A549 (cell line): ENCODE data around the gene PTTG1IP. TPM values are rescaled to one million over a fixed set of nuclear protein-coding genes. Genes with fewer than 3 reads are reported as not detected.
A peak's percentile ranks its signal among the peaks of the same experiment; 100 is the strongest.

Experiments used
- ATAC-seq, 2 experiments: fragments of 200-7000 bp in 1 of 2; fragments of >200 bp in 1 of 2; cut with Nextera tagmentation in 1 of 2; cut with Tn5 transposase in 1 of 2; 3 replicates each; pipeline versions ENCODE4 v1.8.0 to v1.9.1; 2018 to 2020; ENCODE audit warnings: mild to moderate bottlenecking in 1 of 2, moderate library complexity in 1 of 2
- CTCF ChIA-PET: fragments of 300-600 bp; sonication (Branson Sonifier 250); formaldehyde crosslinking; extraction: SDS; loops from one replicate; lab custom pipeline; 2021; ENCODE audit warnings: antibody characterized with exemption, inconsistent platforms; lab: Yijun Ruan, JAX
- POLR2A ChIA-PET: fragments of 350-600 bp; formaldehyde crosslinking; extraction: SDS; loops from one replicate; lab custom pipeline; 2021; ENCODE audit warnings: antibody characterized with exemption, inconsistent platforms; lab: Yijun Ruan, JAX
- DNase-seq, 2 experiments: peaks; one replicate each; pipeline versions ENCODE4 v3.0.0 to v3.0.0-alpha.2; 2011 to 2016; ENCODE audit warnings: low read depth in 1 of 2, low spot score in 1 of 2
- FAIRE-seq: peaks from 2 replicates; lab custom pipeline; 2011; peaks lifted over from hg19 to GRCh38; lab: Jason Lieb, UNC
- H3K27ac ChIP-seq, 2 experiments: fragments of >200 bp; sonication (Bioruptor Twin); formaldehyde crosslinking; 3 replicates each; pipeline ENCODE4 v1.5.1; 2016 to 2017
- H3K4me1 ChIP-seq: fragments of >200 bp; sonication (Bioruptor Twin); formaldehyde crosslinking; 3 replicates; pipeline ENCODE4 v1.6.1; 2016
- H3K4me2 ChIP-seq: fragments of >200 bp; sonication (Bioruptor Twin); formaldehyde crosslinking; 3 replicates; pipeline ENCODE4 v1.6.1; 2016
- H3K4me3 ChIP-seq: fragments of >200 bp; sonication (Bioruptor Twin); formaldehyde crosslinking; 3 replicates; pipeline ENCODE4 v1.5.1; 2016
- H3K9me3 ChIP-seq: fragments of >200 bp; sonication (Bioruptor Twin); formaldehyde crosslinking; 3 replicates; pipeline ENCODE4 v1.6.1; 2016
- ATOH8 ChIP-seq: fragments of 250-450 bp; sonication (Bioruptor Pico); IDR thresholded peaks from 2 replicates; pipeline ENCODE4 v1.5.0; 2020; ENCODE audit warnings: low read depth, mild to moderate bottlenecking, moderate library complexity
- BCL3 ChIP-seq: fragments of >200 bp; sonication (Bioruptor Twin); formaldehyde crosslinking; IDR thresholded peaks from 3 replicates; pipeline ENCODE4 v1.6.1; 2016
- CHD2 ChIP-seq: fragments of 150-350 bp; IDR thresholded peaks from 2 replicates; pipeline ENCODE4 v1.6.1; 2014; ENCODE audit warnings: low read length; ENCODE audit not compliant: partially characterized antibody
- CHD4 ChIP-seq: fragments of 200-600 bp; sonication (generic); IDR thresholded peaks from 2 replicates; pipeline ENCODE4 v1.6.1; 2016; ENCODE audit warnings: antibody characterized with exemption, mild to moderate bottlenecking, borderline replicate concordance
- E2F6 ChIP-seq: IDR thresholded peaks from 2 replicates; pipeline ENCODE4 v1.6.1; 2012; ENCODE audit warnings: low read depth, borderline replicate concordance
- EHMT2 ChIP-seq: fragments of 200-600 bp; sonication (generic); IDR thresholded peaks from 2 replicates; pipeline ENCODE4 v1.6.1; 2016; ENCODE audit warnings: antibody characterized with exemption, low read depth, mild to moderate bottlenecking, moderate library complexity
- EP300 ChIP-seq, 2 experiments: fragments of >200 bp; sonication (Bioruptor Twin); formaldehyde crosslinking; IDR thresholded peaks; 2 replicates in 1 of 2; 3 replicates in 1 of 2; pipeline ENCODE4 v1.6.1; 2016 to 2017
- FOSB ChIP-seq: fragments of 250-450 bp; sonication (Bioruptor Pico); IDR thresholded peaks from 2 replicates; pipeline ENCODE4 v1.5.0; 2020; ENCODE audit warnings: mild to moderate bottlenecking, moderate library complexity
- GATA3 ChIP-seq: IDR thresholded peaks from 2 replicates; pipeline ENCODE4 v1.6.1; 2012; ENCODE audit warnings: borderline replicate concordance
- HEYL ChIP-seq: fragments of 250-450 bp; sonication (Bioruptor Pico); IDR thresholded peaks from 2 replicates; pipeline ENCODE4 v1.8.0; 2021; ENCODE audit warnings: mild to moderate bottlenecking, moderate library complexity
- HOXB13 ChIP-seq: fragments of 250-450 bp; sonication (Bioruptor Pico); IDR thresholded peaks from 2 replicates; pipeline ENCODE4 v1.5.0; 2020; ENCODE audit warnings: low read depth, mild to moderate bottlenecking, moderate library complexity
- JUNB ChIP-seq: fragments of >200 bp; sonication (Bioruptor Twin); formaldehyde crosslinking; IDR thresholded peaks from 2 replicates; pipeline ENCODE4 v1.6.1; 2016
- MAZ ChIP-seq: fragments of 150-350 bp; IDR thresholded peaks from 2 replicates; pipeline ENCODE4 v1.6.1; 2014; ENCODE audit warnings: antibody characterized with exemption, low read depth, low read length, borderline replicate concordance
- NR3C1 ChIP-seq: fragments of >200 bp; sonication (Bioruptor Twin); formaldehyde crosslinking; IDR thresholded peaks from 3 replicates; pipeline ENCODE4 v1.6.1; 2017
- PHF8 ChIP-seq: fragments of 200-600 bp; sonication (generic); IDR thresholded peaks from 2 replicates; pipeline ENCODE4 v1.6.1; 2016; ENCODE audit warnings: low read depth, mild to moderate bottlenecking, antibody characterized with exemption, moderate library complexity, borderline replicate concordance
- POLR2A ChIP-seq: IDR thresholded peaks from 2 replicates; pipeline ENCODE4 v1.6.1; 2012; ENCODE audit warnings: mild to moderate bottlenecking, low read length
- REST ChIP-seq: fragments of 200-600 bp; sonication (generic); IDR thresholded peaks from 2 replicates; pipeline ENCODE4 v1.6.1; 2016; ENCODE audit warnings: antibody characterized with exemption, mild to moderate bottlenecking, moderate library complexity
- RFX5 ChIP-seq: fragments of 450-650 bp; IDR thresholded peaks from 2 replicates; pipeline ENCODE4 v1.7.1; 2014; ENCODE audit warnings: antibody characterized with exemption, mild to moderate bottlenecking, moderate library complexity
- TFCP2L1 ChIP-seq: fragments of 250-450 bp; sonication (Bioruptor Pico); IDR thresholded peaks from 2 replicates; pipeline ENCODE4 v1.5.0; 2021; ENCODE audit warnings: mild to moderate bottlenecking
- TP53 ChIP-seq: fragments of 250-450 bp; sonication (Bioruptor Pico); IDR thresholded peaks from 2 replicates; pipeline ENCODE4 v1.5.0; 2021; ENCODE audit warnings: mild to moderate bottlenecking, moderate library complexity
- WGBS: methylation state at CpG from one replicate; pipeline ENCODE4 v1.1.6; 2017; ENCODE audit errors: missing lambda C conversion rate; 5-methylcytosine and 5-hydroxymethylcytosine counted together
- polyA plus RNA-seq, 4 experiments: library from polyadenylated mRNA; depleted of rRNA in 3 of 4; stranded (reverse); fragments of >200 nt; fragmentation: RNase III in 1 of 4; extraction: RNeasy Plus Mini Kit Qiagen cat#74134 plus additional on column Dnase treatment in 1 of 4; gene quantifications; 2 replicates in 3 of 4; 3 replicates in 1 of 4; pipeline ENCODE4 v1.2.3, GENCODE V29; 2011 to 2017
- TF ChIP-seq, protein P1 (sequence below): fragments of 250-450 bp; sonication (Bioruptor Pico); IDR thresholded peaks from 2 replicates; pipeline ENCODE4 v1.5.0; 2021; ENCODE audit warnings: mild to moderate bottlenecking, moderate library complexity, borderline replicate concordance
- TF ChIP-seq, protein P2 (sequence below): IDR thresholded peaks from 2 replicates; pipeline ENCODE4 v1.6.1; 2012

The PTTG1IP gene
- polyA plus RNA-seq, 2 of the 4 experiments (the other 2 are of a cell fraction), result 98.7 to 99.4 TPM

DNA sequence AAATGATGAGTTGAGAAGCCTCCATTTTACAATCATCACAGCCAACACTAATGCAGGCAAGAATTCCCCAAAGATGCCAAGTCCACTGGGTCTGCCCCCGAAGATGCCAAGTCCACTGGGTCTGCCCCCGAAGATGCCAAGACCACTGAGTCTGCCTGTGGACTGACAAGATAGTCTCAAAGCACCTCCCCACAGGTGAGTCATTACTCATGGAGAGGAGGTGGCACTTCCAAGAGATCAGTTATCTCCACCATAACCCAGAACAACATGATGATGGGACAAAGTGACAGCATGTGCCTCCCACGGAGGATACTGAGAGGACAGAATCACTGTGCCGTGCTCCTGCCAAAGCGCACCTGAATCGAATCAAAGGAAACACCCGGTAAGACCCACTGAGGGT, 4.8 kb downstream of the PTTG1IP start (continued):
- TF ChIP-seq REST, result no peak
- TF ChIP-seq FOSB (CRISPR knock-in tag), result no peak
- no peak for TF ChIP-seq E2F6
- TF ChIP-seq NR3C1, result no peak
- TF ChIP-seq GATA3, result no peak

DNA sequence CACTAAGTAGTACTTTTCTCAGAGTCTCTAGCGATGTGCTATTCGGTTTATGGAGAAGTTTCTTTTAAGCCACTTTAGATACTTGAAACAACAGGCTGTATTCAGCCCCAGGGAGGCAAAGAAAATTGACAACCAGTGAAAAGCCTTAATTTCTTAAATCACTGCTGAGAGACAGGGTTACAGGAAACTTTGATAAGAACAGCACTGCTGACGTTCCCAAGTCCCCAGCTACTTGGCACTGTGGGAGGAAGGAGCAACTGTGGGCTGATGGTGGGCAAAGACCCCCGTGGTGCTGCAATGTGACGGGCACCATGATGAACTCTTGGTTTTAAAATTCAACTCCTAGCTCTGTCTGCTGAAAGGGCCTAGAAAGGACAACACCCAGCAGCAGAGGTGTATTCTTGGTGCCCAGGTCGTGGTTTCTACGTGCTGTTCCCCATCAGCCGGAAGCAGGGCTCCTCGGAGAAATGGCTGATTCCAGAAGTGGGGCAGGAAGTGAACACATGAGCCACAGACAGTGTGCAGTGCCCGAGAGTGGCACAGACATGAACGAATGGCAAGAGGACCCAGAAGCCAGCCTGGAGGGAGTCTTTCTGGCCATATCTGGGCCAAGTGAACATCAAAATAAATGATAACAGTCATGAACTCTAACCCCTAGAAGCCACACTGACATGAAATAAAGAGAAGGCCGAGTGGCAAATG, 5.3 kb downstream of the PTTG1IP start:
- no peak for ATAC-seq
- peak overlapping the region; percentile 17 to 97; a peak in 3 of 6 replicates for H3K27ac ChIP-seq
- TF ChIP-seq PHF8, result no peak
- TF ChIP-seq, protein P1, sequence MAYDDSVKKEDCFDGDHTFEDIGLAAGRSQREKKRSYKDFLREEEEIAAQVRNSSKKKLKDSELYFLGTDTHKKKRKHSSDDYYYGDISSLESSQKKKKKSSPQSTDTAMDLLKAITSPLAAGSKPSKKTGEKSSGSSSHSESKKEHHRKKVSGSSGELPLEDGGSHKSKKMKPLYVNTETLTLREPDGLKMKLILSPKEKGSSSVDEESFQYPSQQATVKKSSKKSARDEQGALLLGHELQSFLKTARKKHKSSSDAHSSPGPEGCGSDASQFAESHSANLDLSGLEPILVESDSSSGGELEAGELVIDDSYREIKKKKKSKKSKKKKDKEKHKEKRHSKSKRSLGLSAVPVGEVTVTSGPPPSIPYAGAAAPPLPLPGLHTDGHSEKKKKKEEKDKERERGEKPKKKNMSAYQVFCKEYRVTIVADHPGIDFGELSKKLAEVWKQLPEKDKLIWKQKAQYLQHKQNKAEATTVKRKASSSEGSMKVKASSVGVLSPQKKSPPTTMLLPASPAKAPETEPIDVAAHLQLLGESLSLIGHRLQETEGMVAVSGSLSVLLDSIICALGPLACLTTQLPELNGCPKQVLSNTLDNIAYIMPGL (CRISPR knock-in tag), result no peak
- TF ChIP-seq CHD4, result no peak
- no peak for TF ChIP-seq BCL3
- TF ChIP-seq ATOH8 (CRISPR knock-in tag), result no peak
- 95% methylated on average over 12 of the region's 12 CpGs for WGBS
- no peaks in the 10 kb centered on the region for H3K9me3 ChIP-seq
- ChIA-PET CTCF (interaction anchor here (1.1 kb wide), 1 partner anchor 25 kb away, joined by 3 read pairs; no protein-coding TSS in a partner anchor), POLR2A (no interaction called here)
- H3K4me1 ChIP-seq, result peaks cover 60% of the 10 kb centered on the region
- no peak for DNase-seq
- peak overlapping the region; percentile 99; the same call in 1 of the 3 replicates for H3K4me2 ChIP-seq
- FAIRE-seq, result no peak
- H3K4me3 ChIP-seq, result no peak overlapping the region

- ChIA-PET CTCF (interaction anchor here (1.1 to 1.3 kb wide), 2 partner anchors 26 to 64 kb away, joined by 3 read pairs; no protein-coding TSS in a partner anchor), POLR2A (no interaction called here)
- DNase-seq (no peak), ATAC-seq (no peak), FAIRE-seq (no peak)
- Histone ChIP-seq H3K4me3 (no peak overlapping the region), H3K4me1 (peaks cover 60% of the 10 kb centered on the region), H3K4me2 (peak overlapping the region; percentile 57; the same call in 2 of the 3 replicates), H3K9me3 (no peaks in the 10 kb centered on the region), H3K27ac (peak overlapping the region; percentile 19 to 80; a peak in 4 of 6 replicates)
- WGBS, result 94% methylated on average over 15 of the region's 15 CpGs
- TF ChIP-seq MAZ (no peak), RFX5 (no peak), EP300 (IDR thresholded peaks at IDR 0.05) (no peak), EHMT2 (no peak), TFCP2L1 (no peak), CHD2 (no peak), BCL3 (no peak), HEYL (CRISPR knock-in tag) (no peak), E2F6 (no peak), HOXB13 (CRISPR knock-in tag) (no peak), POLR2A (no peak), TP53 (no peak), PHF8 (no peak), JUNB (no peak)
- TF ChIP-seq, protein P2, sequence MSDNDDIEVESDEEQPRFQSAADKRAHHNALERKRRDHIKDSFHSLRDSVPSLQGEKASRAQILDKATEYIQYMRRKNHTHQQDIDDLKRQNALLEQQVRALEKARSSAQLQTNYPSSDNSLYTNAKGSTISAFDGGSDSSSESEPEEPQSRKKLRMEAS, result no peak
These were observed 6.0 kb downstream of the PTTG1IP start for GRCh38 chr21:44867464-44867863.
